C4-2B (cell line): Measurements from ENCODE around the gene SAMM50.
A peak's percentile ranks its signal among the peaks of the same experiment; 100 is the strongest.

ENCODE experiments used
- H3K27ac ChIP-seq: fragments of 450-650 bp; 2 replicates; pipeline ENCODE4 v1.5.1; 2017
- CTCF ChIP-seq: fragments of 450-650 bp; conservative IDR thresholded peaks from 2 replicates; pipeline ENCODE4 v1.5.1; 2017; ENCODE audit warnings: mild to moderate bottlenecking
- ZFX ChIP-seq: fragments of 450-650 bp; IDR thresholded peaks from 2 replicates; pipeline ENCODE4 v1.6.1; 2017

Gene SAMM50

GRCh38 chr22:43992331-43992821, 37.1 kb downstream of the SAMM50 start:
- H3K27ac ChIP-seq: peak overlapping the region; percentile 32; the same call in 1 of the 2 replicates
- TF ChIP-seq ZFX: no peak
- no peak for TF ChIP-seq CTCF

- TF ChIP-seq ZFX (no peak), CTCF (peak; percentile 97)
- peak overlapping the region; percentile 32; the same call in 1 of the 2 replicates for H3K27ac ChIP-seq
Measured at GRCh38 chr22:43993072-43993760, 38.0 kb downstream of the SAMM50 start.

DNA sequence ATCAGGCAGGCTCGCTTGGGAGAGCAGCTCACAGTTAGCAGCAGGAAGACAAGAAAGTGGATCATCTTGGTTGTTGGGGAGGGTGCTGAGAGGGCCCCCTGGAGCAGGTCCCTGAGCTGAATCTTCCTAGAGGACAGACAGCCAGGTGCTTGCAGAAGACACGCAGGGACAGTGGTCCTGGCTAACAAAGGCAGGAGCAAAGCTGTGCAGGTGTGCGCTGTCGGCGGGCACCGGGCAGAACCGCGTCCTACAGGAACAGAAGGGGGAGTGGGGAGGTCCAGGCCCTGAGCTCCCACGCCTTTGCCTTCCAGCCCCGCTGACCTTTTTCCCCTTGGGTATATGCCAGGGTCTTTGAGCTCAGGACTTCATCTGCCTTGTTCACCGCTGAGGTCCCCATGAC, 38.8 kb downstream of the SAMM50 start:
- H3K27ac ChIP-seq: peak overlapping the region; percentile 32; the same call in 1 of the 2 replicates
- TF ChIP-seq ZFX (no peak), CTCF (no peak)

DNA sequence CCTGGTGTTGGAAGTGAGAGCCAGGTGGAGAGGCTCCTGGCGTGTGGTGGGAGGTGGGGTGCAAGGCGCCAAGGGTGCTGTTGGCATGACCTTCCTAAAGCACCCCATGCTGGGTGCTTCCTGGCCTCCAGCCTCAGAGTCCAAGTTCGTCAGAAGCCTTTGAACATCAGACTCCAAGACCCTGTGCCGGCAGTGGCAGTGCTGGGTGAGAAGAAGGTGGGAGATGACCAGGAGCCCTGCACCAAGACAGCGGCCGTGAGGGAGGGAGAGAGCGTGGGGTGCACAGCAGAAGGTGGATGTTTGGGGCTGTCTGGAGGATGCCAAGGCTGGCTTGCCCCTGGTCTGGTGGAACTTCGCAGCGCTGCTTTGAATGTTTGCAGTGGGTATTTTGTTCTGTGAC, 39.2 kb downstream of the SAMM50 start:
- TF ChIP-seq ZFX: no peak
- no peak for TF ChIP-seq CTCF

GRCh38 chr22:43995057-43995685, 39.9 kb downstream of the SAMM50 start:
- no peak for TF ChIP-seq ZFX
- TF ChIP-seq CTCF: no peak
- H3K27ac ChIP-seq: no peak overlapping the region

More for the DNA sequence above, 39.2 kb downstream of the SAMM50 start:
- H3K27ac ChIP-seq: peak overlapping the region; percentile 32; the same call in 1 of the 2 replicates

- no peak overlapping the region for H3K27ac ChIP-seq
Measured at GRCh38 chr22:43995798-43996169, 40.5 kb downstream of the SAMM50 start.

More at GRCh38 chr22:43995798-43996169, 40.5 kb downstream of the SAMM50 start:
- TF ChIP-seq CTCF: no peak
- TF ChIP-seq ZFX: no peak
